Measurements from ENCODE around the gene DRC7.

Gene DRC7

DNA sequence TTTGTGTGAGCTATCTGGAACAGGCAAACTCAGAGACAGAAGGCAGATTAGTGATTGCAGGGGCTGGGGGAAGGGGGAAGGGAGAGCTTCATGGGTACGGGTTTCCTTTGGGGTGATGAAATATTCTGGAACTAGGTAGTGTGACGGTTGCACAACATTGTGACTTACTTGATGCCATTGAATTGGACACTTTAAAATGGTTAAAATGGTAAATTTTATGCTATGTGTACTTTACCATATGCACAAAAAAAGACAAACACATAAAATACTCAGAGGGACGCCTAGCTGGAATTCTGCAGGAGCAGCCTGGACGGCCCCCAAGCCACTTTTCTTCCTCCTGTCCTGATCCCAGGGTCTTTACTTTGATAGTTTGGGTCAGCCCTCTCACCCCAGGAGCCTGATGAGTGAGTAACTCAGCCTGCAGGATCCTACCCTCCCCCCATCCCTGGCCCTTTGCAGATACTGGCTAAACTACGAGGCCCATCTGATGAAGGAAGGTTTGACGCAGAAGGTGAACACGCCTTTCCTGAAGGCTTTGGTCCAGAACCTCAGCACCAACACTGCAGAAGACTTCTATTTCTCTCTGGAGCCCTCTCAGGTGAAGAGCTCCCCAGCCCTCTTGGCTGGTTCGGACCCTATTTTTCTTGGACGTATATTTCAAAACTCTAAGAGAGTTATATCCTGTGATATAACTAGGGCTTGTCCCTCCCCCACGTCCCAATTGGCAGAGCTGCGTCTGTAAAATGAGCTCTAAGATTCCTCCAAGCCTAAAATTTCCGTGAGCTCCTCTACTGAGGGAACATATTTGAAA, 18.7 kb upstream of the DRC7 start:
- DNase-seq: no peak

DNA sequence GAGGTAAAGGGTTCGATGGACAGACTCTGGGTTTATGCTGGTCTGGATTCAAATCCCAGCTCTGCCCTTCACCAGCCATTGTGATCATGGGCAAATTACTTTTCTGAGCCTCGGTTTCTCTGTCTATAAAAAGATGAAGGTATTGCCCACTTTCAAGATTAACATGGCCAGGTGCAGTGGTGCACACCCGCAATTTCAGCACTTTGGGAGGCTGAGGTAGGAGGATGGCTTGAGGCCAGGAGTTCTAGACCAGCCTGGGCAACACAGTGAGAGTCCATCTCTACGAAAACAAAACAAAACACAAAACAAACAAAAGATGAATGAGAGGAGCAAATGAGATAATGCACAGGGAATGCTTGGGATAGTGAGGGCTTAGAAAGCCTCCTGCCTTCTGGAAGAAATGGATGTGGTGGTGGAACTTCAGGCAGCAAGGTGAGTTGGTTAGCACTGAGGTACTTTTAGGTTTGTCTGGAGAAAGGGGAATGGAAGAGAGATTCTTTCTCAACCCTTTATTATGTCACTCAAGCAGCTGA, 18.0 kb upstream of the DRC7 start:
- no peak for DNase-seq

DNA sequence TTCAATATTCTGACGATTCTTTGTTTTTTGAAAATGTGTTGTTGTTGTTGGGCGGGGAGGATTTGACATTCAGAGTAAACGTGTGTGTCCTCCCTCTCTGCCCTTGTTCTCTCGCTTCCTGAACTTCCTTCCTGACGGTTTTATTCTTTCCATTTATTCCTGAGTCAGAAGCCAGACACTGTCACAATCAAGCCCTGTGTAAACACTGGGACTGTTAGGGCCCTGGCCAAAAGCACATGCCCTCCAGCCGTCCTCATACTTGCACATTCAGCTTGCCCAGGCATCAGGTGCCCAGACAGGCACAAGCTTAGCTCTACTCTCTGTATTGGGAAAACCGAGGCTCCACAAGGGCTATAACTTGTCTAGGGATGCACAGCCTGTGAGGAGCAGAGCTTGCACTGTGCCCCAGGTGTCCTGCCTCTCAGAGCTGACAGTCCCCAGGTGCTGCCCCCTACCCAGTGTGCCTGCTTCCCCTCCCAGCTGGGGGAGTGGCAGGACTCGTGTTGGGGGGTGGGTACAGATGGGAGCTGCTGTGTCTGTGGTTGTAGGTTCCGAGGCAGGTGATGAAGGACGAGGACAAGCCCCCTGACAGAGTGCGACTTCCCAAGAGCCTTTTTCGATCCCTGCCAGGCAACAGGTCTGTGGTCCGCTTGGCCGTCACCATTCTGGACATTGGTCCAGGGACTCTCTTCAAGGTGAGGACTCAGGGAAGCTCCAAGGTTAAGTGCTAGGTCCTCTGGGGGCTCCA, 16.8 kb upstream of the DRC7 start:
- DNase-seq: no peak

DNA sequence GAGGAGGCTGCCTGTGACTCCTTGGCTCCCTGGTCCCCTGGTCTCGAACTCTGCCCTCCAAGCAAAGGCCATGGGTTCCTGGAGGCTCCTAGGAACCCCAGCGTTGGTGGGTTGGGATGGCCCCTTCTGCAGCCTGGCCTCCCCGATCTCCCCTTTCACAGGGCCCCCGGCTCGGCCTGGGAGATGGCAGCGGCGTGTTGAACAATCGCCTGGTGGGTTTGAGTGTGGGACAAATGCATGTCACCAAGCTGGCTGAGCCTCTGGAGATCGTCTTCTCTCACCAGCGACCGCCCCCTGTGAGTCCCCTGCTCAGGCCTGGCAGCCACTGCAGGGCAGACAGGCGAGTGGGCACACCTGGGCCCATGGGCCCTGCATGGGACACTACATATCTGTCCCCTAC, 15.6 kb upstream of the DRC7 start:
- no peak for DNase-seq

DNA sequence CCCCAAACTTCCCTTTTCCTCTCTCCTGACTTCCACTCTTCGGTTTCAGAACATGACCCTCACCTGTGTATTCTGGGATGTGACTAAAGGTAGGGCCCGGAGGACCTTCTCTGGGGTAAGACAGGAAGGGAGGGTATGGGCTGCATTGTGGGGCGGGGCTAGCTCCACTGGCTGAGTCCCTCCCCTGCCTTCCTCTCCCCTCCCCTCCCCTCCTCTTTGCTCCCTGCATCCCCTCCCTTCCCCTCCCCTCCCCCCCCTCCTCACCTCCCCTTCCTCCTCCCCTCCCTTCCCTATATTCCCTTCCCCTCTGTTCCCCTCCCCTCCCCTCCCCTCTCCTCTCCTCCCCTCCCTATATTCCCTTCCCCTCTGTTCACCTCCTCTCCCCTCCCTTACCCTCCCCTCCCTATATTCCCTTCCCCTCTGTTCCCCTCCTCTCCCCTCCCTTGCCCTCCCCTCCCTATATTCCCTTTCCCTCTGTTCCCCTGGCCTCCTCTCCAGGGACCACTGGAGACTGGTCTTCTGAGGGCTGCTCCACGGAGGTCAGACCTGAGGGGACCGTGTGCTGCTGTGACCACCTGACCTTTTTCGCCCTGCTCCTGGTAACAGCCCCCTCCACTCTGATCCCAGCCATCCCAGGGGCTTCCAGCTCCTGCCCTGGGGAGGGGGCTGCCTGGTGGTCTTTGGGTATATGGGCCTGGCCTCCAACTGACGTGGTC, 14.7 kb upstream of the DRC7 start:
- DNase-seq: no peak

DNA sequence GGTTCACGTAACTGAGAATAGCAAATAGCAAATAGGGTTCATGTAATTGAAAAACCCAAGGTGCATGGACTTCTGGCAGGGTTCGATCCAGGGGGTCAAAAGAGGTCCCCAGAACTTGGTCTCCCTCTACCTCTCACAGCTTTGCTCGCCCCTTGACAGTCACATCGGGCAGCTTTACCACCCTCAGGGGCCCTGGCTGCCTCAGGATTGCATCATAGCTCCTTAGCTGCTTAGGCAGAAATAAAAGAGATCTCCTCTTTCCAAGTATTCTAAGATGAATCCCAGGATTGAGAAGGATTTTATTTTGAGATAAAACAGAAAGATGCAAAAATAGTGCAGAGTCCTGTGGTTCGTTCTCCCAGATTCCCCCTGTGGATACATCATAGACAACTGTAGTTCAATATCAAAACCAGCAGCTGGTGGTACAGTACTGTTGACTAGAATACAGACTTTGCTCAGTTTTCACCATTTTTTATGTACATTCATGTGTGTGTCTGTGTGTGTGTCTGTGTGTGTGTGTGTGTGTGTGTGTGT, 13.7 kb upstream of the DRC7 start:
- no peak for DNase-seq

DNA sequence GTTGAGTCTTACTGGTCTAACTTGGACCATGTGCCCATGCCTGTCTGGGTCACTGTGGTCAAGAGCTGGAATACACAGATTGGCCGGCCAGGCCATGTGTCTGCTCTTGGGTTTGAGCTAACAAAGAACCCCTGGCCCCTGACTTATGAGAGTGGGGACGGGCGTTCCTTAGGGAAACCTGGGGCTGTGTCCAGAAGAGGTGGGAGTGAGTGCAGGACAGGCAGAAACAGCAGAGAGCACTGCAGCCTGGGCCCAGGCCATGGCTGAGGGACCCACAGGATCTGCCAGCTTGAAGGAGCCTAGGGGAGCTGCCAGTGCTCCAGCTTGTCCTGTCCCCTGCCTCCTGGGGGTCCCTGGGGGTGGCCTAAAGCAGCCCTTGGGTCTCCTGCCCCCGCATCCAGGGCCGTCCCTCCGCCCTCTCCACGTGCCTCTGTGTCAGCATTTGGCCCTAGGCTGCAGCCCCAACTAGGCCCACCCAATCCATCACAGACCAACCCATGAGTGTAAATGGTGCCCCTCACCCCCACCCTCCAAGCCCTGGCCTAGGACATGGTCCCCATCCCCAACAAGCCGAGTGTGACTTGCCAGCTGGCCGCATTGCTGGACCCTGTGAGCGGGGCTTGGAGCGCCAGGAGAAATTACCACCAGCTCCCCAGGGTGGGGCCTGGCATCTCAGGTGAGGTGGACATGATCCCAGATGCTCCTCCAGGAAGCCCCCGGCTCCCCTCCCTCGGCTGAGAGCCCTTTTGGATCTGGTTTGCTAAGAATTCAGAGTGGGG, 12.5 kb upstream of the DRC7 start:
- DNase-seq: no peak

DNA sequence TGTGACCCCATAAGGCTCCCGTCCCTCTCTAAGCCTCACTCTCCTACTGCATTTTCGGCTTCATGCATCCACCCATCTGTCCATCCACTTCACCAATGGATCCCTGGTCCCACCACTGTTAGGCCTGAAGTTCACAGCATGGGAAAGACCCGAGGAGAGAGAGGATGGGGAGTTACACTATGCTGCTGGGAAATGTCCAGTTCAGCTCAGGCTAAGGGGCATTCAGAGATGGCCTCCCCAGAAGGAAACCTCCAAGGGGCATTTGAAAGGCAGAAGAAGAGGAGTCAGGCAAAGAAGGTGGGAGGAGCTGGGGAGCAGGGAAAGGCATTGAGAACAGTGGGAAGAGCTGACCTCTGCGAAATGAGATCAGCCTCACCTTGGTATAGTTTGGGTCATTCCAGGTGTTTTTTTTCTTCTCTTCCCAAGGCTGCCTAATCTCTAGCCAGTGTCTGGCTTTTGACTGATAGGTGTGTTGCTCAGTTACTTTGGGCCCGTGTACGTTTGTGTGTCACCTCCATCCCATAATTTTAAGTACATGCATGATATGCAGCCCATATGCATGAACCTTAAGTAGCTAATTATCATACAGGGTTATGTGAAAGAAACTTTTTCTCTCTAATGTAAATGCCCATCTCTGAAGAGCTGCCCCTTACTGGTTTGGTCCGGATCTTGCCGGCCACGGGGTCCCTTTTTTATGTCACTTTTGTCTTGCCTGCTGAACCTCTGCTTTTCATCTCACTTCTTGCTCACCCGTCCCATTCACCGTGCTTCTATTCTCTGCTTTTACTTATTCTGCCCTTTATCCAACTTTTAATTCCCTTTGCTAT, 11.6 kb upstream of the DRC7 start:
- no peak for DNase-seq

DNA sequence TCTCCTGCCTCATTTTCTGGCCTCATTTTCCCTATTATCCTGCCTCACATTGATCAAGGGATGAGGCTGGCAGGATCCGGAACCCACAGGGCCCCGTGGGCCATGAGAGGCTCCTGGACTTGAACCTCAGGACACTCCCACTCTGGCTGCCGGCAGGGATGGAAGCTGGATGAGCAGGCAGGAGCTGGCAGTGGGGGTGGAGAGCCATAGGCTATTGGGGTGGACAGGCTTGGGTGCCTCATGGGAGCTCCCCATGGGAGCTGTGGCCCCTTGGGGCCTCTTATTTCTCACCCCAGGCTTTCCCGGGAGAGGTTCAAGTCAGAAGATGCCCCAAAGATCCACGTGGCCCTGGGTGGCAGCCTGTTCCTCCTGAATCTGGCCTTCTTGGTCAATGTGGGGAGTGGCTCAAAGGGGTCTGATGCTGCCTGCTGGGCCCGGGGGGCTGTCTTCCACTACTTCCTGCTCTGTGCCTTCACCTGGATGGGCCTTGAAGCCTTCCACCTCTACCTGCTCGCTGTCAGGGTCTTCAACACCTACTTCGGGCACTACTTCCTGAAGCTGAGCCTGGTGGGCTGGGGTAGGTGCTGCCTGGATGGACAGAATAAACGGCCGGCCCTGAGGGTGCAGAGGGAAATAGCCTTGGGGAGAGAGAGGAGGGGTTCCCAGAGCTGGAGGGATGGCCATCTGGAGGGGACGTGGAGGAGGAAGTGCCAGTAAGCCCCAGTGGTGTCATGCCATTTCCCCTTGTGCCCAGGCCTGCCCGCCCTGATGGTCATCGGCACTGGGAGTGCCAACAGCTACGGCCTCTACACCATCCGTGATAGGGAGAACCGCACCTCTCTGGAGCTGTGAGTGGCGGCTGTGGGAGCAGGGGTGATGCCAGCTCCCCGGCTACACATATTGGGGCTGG, 10.7 kb upstream of the DRC7 start:
- DNase-seq: no peak

DNA sequence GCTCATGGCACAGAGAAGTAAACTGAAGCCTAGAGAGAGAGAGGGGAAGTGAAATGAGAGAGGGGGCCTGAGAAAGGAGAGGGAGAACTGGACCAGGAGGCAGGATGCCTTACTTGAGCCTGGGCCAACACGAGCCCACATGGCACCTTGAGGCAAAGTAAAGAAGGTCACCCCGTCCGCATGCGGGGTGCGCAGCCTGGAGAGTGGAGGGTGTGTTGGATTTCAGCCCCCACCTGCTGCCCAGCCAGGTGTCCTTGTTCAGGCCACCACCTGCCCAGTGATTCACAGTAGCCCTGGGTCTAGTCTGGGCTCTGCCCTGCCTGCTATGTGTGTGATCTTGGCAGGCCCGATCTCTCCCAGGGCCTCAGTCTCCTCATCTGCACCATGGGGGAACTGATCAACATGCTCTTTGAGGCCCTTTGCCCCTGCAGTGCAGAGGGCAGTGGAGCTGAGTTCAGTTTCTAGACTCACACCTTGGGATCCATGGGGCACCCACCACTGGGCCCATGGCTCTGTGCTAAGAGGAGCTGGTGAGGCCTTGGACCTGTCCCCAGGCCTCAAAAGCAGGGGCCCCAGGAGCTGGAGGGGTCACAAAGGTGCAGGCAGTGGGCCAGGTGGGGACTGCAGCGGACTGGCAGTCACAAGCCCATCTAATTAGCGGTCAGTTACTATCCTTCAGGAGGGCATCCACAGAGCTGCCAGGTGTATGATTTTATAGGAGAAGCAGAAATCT, 9.8 kb upstream of the DRC7 start:
- DNase-seq: no peak

DNA sequence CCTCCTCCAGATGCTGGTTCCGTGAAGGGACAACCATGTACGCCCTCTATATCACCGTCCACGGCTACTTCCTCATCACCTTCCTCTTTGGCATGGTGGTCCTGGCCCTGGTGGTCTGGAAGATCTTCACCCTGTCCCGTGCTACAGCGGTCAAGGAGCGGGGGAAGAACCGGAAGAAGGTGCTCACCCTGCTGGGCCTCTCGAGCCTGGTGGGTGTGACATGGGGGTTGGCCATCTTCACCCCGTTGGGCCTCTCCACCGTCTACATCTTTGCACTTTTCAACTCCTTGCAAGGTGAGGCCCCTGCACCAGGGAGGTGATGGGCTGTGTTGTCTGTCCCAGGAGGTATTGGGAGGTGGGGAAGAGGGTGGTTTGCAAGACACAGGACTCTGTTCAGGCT, 9.0 kb upstream of the DRC7 start:
- DNase-seq: no peak

DNA sequence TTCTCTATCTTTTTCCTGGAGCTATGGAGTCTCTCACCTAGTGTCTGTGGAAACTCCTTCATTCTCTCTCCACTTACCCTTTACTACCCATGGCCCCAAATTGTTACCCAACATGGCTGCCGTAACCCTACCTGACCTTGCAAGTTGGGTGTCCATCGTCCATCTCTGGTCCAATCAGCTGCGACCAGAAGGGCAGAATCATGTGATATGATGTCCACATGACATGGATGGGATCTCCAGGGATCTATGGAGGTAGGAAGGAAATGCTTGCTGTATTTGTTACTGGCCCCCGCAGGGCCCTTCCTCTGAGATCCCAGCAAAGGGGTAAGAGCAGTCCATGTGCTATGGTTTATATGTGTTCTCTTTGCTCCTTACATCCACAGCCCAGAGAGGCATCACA, 8.0 kb upstream of the DRC7 start:
- DNase-seq: no peak

DNA sequence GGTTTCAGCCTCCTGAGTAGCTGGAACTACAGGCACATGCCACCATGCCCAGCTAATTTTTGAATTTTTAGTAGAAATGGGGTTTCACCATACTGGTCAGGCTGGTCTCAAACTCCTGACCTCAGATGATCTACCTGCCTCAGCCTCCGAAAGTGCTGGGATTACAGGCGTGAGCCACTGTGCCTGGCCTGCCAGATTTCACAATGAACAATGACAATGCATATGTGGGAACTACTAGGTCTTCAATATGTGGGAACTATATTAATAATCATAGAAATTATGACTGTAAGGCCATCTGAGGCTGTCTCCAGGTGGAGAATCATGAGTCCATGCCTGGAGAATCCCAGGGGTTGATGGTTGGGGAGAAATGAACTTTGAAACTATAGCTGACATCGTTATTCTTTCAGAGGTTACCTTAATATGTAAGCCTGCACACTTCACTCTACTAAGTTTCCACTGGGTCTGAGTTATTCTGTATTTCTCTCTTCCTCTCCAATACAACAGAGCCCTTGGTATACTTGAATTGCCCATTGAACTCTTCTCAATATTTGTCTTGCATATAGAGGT, 7.2 kb upstream of the DRC7 start:
- DNase-seq: no peak

DNA sequence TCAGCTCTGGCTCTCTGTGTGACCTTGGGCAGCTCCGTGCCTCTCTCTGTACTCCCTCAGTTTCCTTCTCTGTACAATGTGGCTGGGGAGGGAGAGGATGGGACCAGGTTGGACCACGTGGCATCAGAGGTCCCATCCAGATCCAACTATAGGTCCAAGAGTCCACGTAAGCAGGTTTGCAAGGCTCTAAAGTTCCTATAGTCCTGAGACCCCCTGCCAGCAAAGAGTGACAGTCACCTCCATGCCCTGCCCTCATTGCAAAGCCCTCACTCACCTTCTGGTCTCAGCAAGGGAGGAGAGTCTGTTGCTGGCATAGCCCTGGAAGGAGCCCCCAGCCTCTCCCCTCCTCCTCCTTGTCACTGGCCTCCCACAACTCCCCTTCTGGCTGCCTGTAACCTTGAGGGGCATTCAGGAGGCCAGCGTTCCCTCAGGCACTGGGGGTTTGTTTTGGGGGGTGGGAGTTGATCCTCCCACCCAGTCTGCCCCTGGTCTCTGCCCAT, 6.1 kb upstream of the DRC7 start:
- no peak for DNase-seq

DNA sequence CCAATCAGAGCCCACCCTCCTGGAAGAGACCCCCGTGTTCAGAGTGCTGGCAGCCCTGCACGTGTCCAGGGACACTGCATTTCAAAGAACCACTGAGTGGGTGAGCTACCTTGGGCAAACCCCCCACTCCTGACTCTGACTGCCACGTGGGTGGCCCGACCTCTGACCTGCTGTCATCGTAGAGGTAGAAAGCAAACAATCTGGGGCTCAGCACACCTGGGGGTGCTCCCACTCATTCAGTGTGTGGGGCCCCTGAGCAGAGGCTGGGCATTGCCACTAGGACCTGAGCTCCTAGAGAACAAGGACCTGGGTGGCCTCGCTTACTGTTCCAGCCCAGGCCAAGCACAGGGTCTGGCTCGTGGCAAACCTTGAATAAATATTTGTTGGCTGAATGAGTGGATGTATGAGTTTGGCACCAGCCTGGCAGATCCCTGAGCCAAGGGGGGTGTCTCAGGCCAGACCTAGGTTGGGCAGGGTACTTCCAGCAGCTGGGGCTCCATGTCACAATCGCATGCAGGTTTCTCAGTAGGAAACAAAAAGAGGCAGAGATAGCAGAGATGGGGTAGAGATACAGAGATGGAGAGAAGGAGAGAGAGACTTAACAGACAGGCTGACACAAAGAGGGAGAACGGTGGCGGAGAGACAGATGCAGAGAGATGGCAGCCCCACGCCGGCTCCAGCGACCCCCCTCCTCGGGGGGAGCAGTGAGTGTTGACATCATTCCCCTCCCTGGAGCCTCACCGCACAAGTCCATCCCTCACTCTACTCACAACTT, 5.4 kb upstream of the DRC7 start:
- no peak for DNase-seq

DNA sequence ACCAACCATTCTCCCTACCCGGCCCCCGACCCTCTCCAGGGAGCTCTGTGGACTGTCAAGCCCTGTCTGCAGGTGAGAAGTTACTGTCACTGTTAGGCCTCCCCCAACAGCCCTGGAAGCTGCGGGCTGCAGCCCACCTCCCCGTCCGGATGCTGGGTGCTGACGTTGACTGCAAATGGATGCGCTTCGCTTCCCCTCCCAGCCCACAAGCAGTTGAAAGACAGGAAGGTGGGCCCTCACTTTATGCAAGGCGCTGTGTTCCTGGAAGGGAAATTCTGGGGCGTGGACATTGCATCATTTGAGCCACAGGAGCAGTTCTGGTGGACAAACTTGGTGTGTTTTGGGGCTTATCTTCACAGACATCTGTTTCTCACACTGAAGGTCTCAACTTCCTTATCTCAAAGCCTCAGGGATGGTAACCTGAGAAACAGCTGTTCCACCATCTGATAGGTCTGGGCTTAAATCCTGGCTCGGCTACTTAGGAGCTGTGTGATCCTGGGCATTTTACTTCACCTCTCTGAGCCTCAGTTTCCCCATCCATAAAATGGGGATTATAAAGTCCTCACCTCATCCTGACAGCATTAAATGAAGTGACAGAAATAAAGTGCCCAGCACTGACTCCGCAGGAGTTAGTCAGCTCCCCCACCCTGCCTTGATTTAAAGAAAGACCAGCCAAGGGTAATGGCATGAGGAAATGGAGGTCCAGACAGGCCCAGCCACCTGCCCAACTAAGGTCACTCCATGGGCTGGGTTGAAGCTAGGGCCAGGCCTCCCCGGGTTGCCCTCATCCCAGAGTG, 4.6 kb upstream of the DRC7 start:
- DNase-seq: peak in 2 of 5 experiments; percentile 71 to 75

DNA sequence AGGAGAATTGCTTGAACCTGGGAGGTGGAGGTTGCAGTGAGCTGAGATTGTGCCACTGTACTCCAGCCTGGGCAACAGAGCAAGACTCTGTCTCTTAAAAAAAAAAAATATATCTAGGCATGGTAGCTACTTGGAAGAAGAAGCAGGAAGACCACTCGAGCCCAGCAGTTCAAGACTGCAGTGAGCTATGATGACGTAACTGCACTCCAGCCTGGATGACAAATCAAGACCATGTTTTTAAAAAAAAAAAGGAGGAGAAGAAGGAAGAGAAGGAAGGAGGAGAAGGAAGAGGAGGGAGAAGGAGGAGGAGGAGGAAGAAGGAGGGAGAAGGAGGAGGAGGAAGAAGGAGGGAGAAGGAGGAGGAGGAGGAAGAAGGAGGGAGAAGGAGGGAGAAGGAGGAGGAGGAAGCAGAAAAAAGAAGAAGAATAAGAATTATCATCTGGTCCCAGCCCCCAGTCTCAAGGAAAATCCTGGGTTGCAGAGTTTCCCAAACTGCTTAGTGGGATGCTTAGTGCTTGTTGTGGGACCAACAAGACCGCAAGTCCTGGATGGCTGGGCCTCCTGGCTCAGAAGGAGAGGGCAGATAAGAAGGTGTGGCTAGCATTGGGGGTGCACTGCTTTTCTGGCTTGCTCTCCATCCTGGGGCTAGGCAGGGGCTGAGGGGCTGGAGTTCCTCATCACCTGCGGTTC, 3.7 kb upstream of the DRC7 start:
- no peak for DNase-seq

Measured in T-helper 2 cell (primary cell).